ENCODE data around the gene UST.

The UST gene

GRCh38 chr6:149049230-149049629, 302.4 kb downstream of the UST start:
- TF ChIP-seq, protein P1, sequence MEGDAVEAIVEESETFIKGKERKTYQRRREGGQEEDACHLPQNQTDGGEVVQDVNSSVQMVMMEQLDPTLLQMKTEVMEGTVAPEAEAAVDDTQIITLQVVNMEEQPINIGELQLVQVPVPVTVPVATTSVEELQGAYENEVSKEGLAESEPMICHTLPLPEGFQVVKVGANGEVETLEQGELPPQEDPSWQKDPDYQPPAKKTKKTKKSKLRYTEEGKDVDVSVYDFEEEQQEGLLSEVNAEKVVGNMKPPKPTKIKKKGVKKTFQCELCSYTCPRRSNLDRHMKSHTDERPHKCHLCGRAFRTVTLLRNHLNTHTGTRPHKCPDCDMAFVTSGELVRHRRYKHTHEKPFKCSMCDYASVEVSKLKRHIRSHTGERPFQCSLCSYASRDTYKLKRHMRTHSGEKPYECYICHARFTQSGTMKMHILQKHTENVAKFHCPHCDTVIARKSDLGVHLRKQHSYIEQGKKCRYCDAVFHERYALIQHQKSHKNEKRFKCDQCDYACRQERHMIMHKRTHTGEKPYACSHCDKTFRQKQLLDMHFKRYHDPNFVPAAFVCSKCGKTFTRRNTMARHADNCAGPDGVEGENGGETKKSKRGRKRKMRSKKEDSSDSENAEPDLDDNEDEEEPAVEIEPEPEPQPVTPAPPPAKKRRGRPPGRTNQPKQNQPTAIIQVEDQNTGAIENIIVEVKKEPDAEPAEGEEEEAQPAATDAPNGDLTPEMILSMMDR (IDR thresholded peaks at IDR 0.05; ENCODE audit: low read depth, low read length): no peak
- H3K4me3 ChIP-seq (ENCODE audit: low read depth, low read length): no peak overlapping the region
- H3K27me3 ChIP-seq: no peaks in the 10 kb centered on the region
- no peak for DNase-seq
- H3K4me1 ChIP-seq: no peaks in the 10 kb centered on the region
- no peaks in the 10 kb centered on the region for H3K36me3 ChIP-seq
- no peaks in the 10 kb centered on the region for H3K9me3 ChIP-seq

DNA sequence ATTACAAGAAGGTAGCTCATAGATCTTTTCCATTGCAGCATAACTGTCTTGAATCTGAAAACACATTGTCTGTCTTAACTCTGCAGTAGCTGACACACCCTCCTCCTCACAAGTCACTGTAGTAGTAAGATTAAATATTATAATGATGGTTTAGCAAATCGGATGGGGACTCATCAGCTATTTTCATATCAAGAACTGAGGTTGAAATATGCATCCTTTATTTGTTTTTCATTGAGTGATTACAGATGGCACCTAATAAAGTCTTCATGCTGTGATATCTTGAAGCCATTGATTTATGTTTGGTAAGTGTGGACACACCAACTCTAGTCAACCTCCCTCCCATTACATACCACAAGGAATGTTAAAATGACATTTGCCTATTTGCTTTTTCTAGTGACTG, 303.3 kb downstream of the UST start:
- TF ChIP-seq, protein P1 (IDR thresholded peaks at IDR 0.05; ENCODE audit: low read depth, low read length): no peak
- DNase-seq: no peak
- no peaks in the 10 kb centered on the region for H3K27me3 ChIP-seq
- H3K9me3 ChIP-seq: no peaks in the 10 kb centered on the region
- H3K4me3 ChIP-seq (ENCODE audit: low read depth, low read length): no peak overlapping the region
- H3K36me3 ChIP-seq: no peaks in the 10 kb centered on the region
- no peaks in the 10 kb centered on the region for H3K4me1 ChIP-seq

DNA sequence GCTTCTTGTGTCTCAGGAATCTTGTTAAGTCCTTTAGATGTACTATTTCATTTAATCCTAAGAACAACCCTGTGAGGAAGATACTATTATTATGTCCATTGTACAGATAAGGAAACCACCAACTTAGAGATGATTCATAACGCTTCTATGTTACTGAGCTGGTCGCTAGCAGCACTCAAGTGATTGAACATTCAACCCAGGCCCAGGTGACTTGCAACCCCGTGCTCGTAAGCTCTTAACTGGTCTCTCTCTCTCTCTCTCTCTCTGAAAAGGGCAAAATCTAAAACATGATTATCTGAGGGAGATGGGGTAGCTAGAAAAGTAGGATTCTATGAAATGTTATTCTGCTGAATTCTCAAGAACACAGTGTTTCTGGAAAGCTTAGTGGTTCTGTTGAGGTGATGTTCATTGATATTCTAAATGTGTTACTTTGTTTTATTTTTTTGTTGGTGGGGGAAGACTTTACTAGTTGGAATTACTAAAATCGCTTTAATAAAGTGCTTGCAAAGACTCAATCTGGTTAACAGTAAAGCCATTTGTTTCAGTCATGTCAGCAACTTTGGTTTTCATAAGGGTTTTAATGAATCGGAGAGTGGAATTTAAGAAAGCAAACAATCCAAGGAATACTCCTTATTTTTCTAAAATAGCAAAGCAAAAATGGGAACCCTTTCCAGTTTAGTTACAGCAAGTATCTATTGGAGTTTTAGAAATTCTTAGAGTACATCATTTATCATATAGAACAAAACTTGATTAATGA, 305.7 kb downstream of the UST start:
- TF ChIP-seq, protein P1 (IDR thresholded peaks at IDR 0.05; ENCODE audit: low read depth, low read length): no peak
- H3K4me3 ChIP-seq (ENCODE audit: low read depth, low read length): no peak overlapping the region

GRCh38 chr6:149053848-149054558, 307.2 kb downstream of the UST start:
- no peak overlapping the region for H3K4me3 ChIP-seq (ENCODE audit: low read depth, low read length)
- TF ChIP-seq, protein P1 (IDR thresholded peaks at IDR 0.05; ENCODE audit: low read depth, low read length): no peak
- no peak for DNase-seq
- no peaks in the 10 kb centered on the region for H3K27me3 ChIP-seq
- no peaks in the 10 kb centered on the region for H3K4me1 ChIP-seq
- H3K36me3 ChIP-seq: no peaks in the 10 kb centered on the region
- H3K9me3 ChIP-seq: no peaks in the 10 kb centered on the region

More for the DNA sequence above, 305.7 kb downstream of the UST start:
- DNase-seq: no peak
- no peaks in the 10 kb centered on the region for H3K36me3 ChIP-seq
- H3K4me1 ChIP-seq: no peaks in the 10 kb centered on the region
- H3K27me3 ChIP-seq: no peaks in the 10 kb centered on the region
- no peaks in the 10 kb centered on the region for H3K9me3 ChIP-seq

- TF ChIP-seq, protein P1 (IDR thresholded peaks at IDR 0.05; ENCODE audit: low read depth, low read length): no peak
- no peaks in the 10 kb centered on the region for H3K9me3 ChIP-seq
- no peak for DNase-seq
- no peaks in the 10 kb centered on the region for H3K36me3 ChIP-seq
- H3K27me3 ChIP-seq: no peaks in the 10 kb centered on the region
- H3K4me3 ChIP-seq (ENCODE audit: low read depth, low read length): no peak overlapping the region
- H3K4me1 ChIP-seq: peaks cover 5% of the 10 kb centered on the region; the same call in 1 of the 2 replicates
Observed at GRCh38 chr6:149054559-149055194, 307.8 kb downstream of the UST start.

Data from BE2C (cell line).